NCI-H1694 treated with DMSO at 0.1 percent for 48 hours (cell line): ENCODE measurements around the gene RAB6A.

ENCODE experiments used
- DNase-seq: peaks from one replicate; lab custom pipeline; 2025; lab: John Stamatoyannopoulos, UW

The RAB6A gene

GRCh38 chr11:73653996-73654395 is 106.9 kb downstream of the RAB6A start:
- no peak for DNase-seq

GRCh38 chr11:73652856-73653559 is 107.9 kb downstream of the RAB6A start:
- no peak for DNase-seq

DNA sequence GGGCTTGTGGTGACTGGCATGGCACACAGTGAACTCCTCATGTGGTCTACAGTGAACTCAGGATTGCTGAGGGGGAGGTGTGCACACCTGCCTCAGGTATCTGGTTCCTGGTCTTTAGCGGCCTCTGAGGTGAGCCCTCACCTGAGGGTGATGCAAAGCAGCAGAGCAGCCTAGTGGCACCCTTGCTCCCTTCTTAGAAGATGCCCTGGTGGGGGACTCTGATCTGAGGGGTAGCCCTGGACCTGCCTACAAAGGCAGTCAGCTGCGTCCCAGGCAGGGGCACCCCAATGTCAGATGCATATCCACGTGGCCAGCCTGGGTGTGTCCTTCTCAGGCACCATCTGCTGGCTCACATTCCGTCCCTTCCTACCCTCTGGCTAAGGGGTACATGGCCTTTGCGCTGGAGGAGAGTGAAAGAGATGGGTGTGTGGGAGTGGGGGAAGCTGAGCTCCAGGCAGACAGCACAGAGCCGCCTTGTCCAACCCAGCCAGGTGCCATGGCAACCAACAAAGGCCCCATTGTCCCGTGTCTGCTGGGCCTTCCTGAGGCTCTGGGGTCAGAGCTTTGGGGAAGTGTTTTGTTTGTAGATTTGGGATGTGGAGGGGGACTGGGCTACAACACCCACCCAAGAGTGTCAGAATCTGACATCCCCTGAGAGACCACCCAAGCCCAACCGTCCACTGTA is 108.7 kb downstream of the RAB6A start:
- no peak for DNase-seq

GRCh38 chr11:73651661-73652045 is 109.2 kb downstream of the RAB6A start:
- no peak for DNase-seq

GRCh38 chr11:73651252-73651651 is 109.6 kb downstream of the RAB6A start:
- DNase-seq, result no peak

DNA sequence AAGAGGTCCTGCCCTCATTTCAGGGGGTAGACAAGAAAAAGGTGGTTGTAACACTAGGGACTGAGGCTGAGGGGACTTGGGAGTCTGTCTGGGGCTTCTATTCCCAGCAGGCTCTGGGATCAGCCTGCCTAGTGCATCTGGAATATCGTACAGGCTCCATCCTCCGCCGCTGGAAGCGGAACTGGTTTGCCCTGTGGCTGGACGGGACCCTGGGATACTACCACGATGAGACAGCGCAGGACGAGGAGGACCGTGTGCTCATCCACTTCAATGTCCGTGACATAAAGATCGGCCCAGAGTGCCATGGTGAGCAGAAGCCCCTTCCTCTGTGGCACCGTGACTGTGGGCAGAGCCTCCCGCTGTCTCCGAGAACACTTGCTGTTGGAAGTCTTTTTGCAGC is 110.5 kb downstream of the RAB6A start:
- DNase-seq, result no peak

- no peak for DNase-seq
Observed at GRCh38 chr11:73649206-73649605, 111.7 kb downstream of the RAB6A start.

DNA sequence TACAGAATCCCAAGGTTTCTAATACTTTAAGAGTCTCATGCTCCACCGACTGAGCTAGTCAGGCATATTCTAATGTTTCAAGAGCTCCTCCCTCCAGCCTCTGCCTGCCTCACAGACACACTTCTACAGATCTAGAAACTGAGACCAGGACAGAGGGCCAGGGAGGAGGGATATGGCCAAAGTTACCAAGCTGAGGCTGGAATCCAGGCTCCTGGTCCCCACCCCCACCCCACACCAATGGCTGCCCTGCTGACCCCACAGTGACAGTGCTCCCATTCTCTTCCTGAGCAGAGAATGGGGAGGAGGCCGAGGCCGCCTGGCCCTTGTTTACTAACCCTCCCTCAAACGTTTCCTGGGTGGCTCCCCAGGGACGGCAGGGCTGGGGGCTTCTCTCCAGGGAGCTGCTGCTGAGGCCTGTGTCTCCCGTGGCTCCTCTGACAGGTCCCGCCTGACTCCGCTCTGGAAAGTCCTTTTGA is 112.3 kb downstream of the RAB6A start:
- DNase-seq, result no peak

DNA sequence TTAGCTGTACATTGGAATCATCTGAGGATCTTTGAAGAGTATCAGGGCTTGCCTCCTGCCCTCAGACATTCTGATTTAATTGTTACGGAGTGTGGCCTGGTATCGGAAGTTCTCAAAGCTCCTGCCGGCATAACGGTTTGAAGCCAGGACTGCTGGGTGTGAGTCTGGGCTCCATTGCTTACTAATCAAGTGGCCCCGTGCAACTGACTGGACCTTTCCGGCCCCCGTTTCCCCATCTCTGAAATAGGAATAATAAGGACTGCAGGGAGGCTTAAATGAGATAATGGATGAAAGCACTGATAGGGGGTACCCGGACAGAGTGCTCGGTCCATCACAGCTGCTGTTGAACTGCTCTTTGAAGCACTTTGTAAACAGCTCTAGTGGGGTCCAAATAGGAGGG is 112.8 kb downstream of the RAB6A start:
- DNase-seq, result no peak

GRCh38 chr11:73647459-73648100 is 113.3 kb downstream of the RAB6A start:
- DNase-seq, result no peak

- DNase-seq, result no peak
Observed at GRCh38 chr11:73645972-73646631, 114.8 kb downstream of the RAB6A start, which contains the start of gene PLEKHB1. TSS of gene PLEKHB1 (plus strand) at chr11:73646581. CDS start at chr11:73646609, 28 bp downstream.

GRCh38 chr11:73645121-73645969 is 115.5 kb downstream of the RAB6A start:
- no peak for DNase-seq

DNA sequence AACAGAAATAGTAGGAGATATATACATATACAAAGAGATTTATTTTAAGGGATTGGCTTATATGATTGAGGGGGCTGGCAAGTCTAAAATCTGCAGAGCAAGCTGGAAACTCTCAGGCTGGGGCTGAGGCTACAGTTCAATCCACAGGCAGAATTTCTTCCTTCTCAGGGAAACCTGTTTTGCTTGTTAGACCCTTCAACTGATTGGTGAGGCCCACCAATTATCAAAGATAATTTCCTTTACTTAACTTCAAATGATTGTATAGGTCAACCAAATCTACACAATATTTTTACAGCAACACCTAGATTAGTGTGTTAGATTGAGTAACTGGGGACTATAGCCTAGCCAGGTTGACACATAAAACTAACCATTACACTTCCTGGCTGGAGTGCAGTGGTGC is 119.2 kb downstream of the RAB6A start:
- no peak for DNase-seq

DNA sequence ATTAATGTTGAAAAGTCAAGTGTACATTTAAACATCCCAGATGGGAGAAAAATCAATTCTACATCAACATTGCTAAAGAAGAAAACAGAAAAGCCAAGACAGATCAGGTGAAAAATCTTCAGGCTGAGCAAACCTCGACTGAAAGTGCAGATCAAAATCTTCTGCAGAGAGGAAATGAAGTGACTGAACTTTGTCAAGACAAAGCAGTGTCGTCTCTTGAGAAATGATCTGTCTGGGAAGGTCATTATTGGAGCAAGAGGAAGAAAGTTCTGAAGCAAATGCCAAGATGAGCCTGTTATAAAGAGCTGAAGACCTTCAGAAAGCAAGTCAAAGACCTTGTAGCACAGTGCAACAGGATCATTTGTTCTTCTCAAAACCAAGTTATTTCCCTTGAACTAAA is 120.3 kb downstream of the RAB6A start:
- no peak for DNase-seq

- DNase-seq, result no peak
Observed at GRCh38 chr11:73637012-73637411, 123.9 kb downstream of the RAB6A start.

GRCh38 chr11:73636249-73636648 is 124.6 kb downstream of the RAB6A start:
- no peak for DNase-seq

- DNase-seq, result no peak
Observed at GRCh38 chr11:73635721-73636120, 125.2 kb downstream of the RAB6A start.

GRCh38 chr11:73633999-73634398 is 126.9 kb downstream of the RAB6A start:
- no peak for DNase-seq

GRCh38 chr11:73632996-73633395 is 127.9 kb downstream of the RAB6A start:
- no peak for DNase-seq

GRCh38 chr11:73629907-73630306 is 131.0 kb downstream of the RAB6A start:
- no peak for DNase-seq

GRCh38 chr11:73625696-73626318 is 135.1 kb downstream of the RAB6A start:
- DNase-seq, result peak; percentile 67
